ENCODE results near the gene CCDC194. TPM values are rescaled to one million over a fixed set of nuclear protein-coding genes. Genes with fewer than 3 reads are reported as not detected.

CCDC194 gene
- total and polyA plus RNA-seq, 2 of the 8 experiments (the other 6 are each of a cell fraction or from before 2014, with no cell fraction given): 0.33 TPM; not detected in 1

- FAIRE-seq (no peak), DNase-seq (ENCODE audit: low read depth in 1 of 2, low spot score in 2 of 2) (no peak)
- 89% methylated on average over 2 of the region's 2 CpGs; no CpG with 5 or more reads in 1 of the 2 experiments for WGBS, 2 experiments (ENCODE audit: extremely low coverage in 1 of 2, insufficient coverage in 1 of 2, insufficient read length in 1 of 2, insufficient replicate concordance in 2 of 2, low coverage in 1 of 2, low lambda C conversion rate in 2 of 2, missing lambda C conversion rate in 1 of 2)
- Histone ChIP-seq H3K9ac (replicated peaks in 1 of 4; ENCODE audit: extremely low read depth in 1 of 4, low read depth in 3 of 4, low read length in 3 of 4) (no peak overlapping the region), H2BK120ac (replicated peaks; ENCODE audit: low read depth, low read length) (no peak overlapping the region), H3K14ac (ENCODE audit: insufficient read length) (no peak overlapping the region), H3K79me2 (ENCODE audit: control insufficient read depth in 1 of 2, insufficient read depth in 2 of 2, low read length in 2 of 2) (no peaks in the 10 kb centered on the region), H3K27me3 (replicated peaks in 1 of 4; ENCODE audit: control insufficient read depth in 3 of 4, extremely low read depth in 1 of 4, insufficient read depth in 3 of 4, low read length in 3 of 4) (no peaks in the 10 kb centered on the region), H2BK5ac (ENCODE audit: low read depth, low read length) (no peak overlapping the region), H3K9me3 (ENCODE audit: insufficient read depth in 2 of 2, low read depth in 1 of 2, low read length in 1 of 2) (no peaks in the 10 kb centered on the region), H3K4me2 (ENCODE audit: insufficient read depth in 1 of 2, low read depth in 2 of 2, low read length in 2 of 2) (no peak overlapping the region), H4K5ac (ENCODE audit: insufficient read length, low read depth, low read length) (no peak overlapping the region), H2BK12ac (ENCODE audit: low read depth, low read length) (no peak overlapping the region), H3K23ac (ENCODE audit: insufficient read length) (no peak overlapping the region), H2BK15ac (ENCODE audit: low read length) (no peak overlapping the region), H4K8ac (ENCODE audit: extremely low read depth, insufficient read depth, low read length) (no peak overlapping the region), H2BK20ac (ENCODE audit: low read length) (0 out of 2 replicates have a peak overlapping the region, but pooled peaks have one; percentile 51), H3K56ac (replicated peaks; ENCODE audit: insufficient read length, low read depth, low read length) (no peak overlapping the region), H3K27ac (ENCODE audit: low read depth, low read length) (no peak overlapping the region), H3K36me3 (ENCODE audit: control insufficient read depth in 2 of 4, insufficient read depth in 4 of 4, low read length in 3 of 4) (no peaks in the 10 kb centered on the region), H3K4ac (replicated peaks; ENCODE audit: insufficient read length, low read depth, low read length) (no peak overlapping the region), H3K4me3 (ENCODE audit: extremely low read depth in 1 of 4, insufficient read depth in 2 of 4, low read depth in 3 of 4, low read length in 4 of 4) (no peak overlapping the region), H3K23me2 (ENCODE audit: low read depth, low read length) (no peaks in the 10 kb centered on the region), H4K20me1 (replicated peaks in 1 of 2; ENCODE audit: control insufficient read depth in 1 of 2, insufficient read depth in 2 of 2, low read length in 2 of 2) (no peaks in the 10 kb centered on the region), H3K79me1 (ENCODE audit: low read depth, low read length) (no peaks in the 10 kb centered on the region), H2AK5ac (ENCODE audit: low read depth, low read length) (no peak overlapping the region), H4K91ac (replicated peaks; ENCODE audit: insufficient read length, low read length) (peak overlapping the region; percentile 32), H3K4me1 (replicated peaks in 1 of 4; ENCODE audit: control insufficient read depth in 3 of 4, insufficient read depth in 4 of 4, low read length in 3 of 4) (peaks cover 0 to 4% (median 3%) of the 10 kb centered on the region in 4 experiments; a peak in 3 of 7 replicates), H2AFZ (ENCODE audit: low read length) (no peak overlapping the region), H3K18ac (ENCODE audit: extremely low read depth, low read length) (no peak overlapping the region)
- POLR2A ChIA-PET (ENCODE audit: partially characterized antibody): interaction anchor here (0.9 to 2.1 kb wide), 3 partner anchors 10 to 57 kb away, joined by 3 to 6 read pairs (median 3); partner anchors contain the start of gene GTPBP3
- TF ChIP-seq EGR1 (IDR thresholded peaks at IDR 0.05; ENCODE audit: borderline replicate concordance, low read depth, low read length) (no peak), ATF3 (IDR thresholded peaks at IDR 0.05; ENCODE audit: insufficient read depth, low read depth, low read length) (no peak), HDAC6 (IDR thresholded peaks at IDR 0.05; ENCODE audit: low read depth, low read length) (no peak), SUZ12 (IDR thresholded peaks at IDR 0.05; ENCODE audit: low read length) (no peak), KDM1A (IDR thresholded peaks at IDR 0.05; ENCODE audit: borderline replicate concordance, low read length) (peak; percentile 83)
- CTCF ChIA-PET (ENCODE audit: partially characterized antibody): interaction anchor here (1.4 to 13.5 kb wide), 8 partner anchors 10 to 117 kb away, joined by 5 to 153 read pairs (median 6); partner anchors contain the start of gene CCDC194
These were observed 46.1 kb downstream of the CCDC194 start for GRCh38 chr19:17347877-17348276.
